ENCODE data around the gene CSTPP1. TPM values are rescaled to one million over a fixed set of nuclear protein-coding genes. Genes with fewer than 3 reads are reported as not detected.
A peak's percentile ranks its signal among the peaks of the same experiment; 100 is the strongest.

CSTPP1 gene
- polyA plus RNA-seq, 1 donor (not counting 4 experiments of a cell fraction or from before 2014, with no cell fraction given), result 20.0 TPM

GRCh38 chr11:47183031-47183856 lies 246.7 kb downstream of the CSTPP1 start:
- DNase-seq (ENCODE audit: low read depth, low spot score), result no peak
- H3K36me3 ChIP-seq (ENCODE audit: control insufficient read depth in 2 of 2, extremely low read depth in 1 of 2, insufficient read depth in 2 of 2, low read length in 2 of 2), result peaks cover 24 to 25% of the 10 kb centered on the region in 2 experiments
- no peak for FAIRE-seq
- H4K20me1 ChIP-seq (ENCODE audit: control insufficient read depth, extremely low read depth, insufficient read depth, low read length), result no peaks in the 10 kb centered on the region
- no peak overlapping the region for H2AFZ ChIP-seq (ENCODE audit: control insufficient read depth, low read length)
- H3K9me1 ChIP-seq (ENCODE audit: control insufficient read depth, extremely low read depth, insufficient read depth, low read length), result peaks cover 2% of the 10 kb centered on the region
- H3K4me2 ChIP-seq (ENCODE audit: control insufficient read depth, extremely low read depth, insufficient read depth, low read depth, low read length), result no peak overlapping the region
- H3K27ac ChIP-seq (ENCODE audit: control insufficient read depth, insufficient read depth, low read length), result no peak overlapping the region
- H3K27me3 ChIP-seq (ENCODE audit: control insufficient read depth, extremely low read depth, insufficient read depth, low read length), result no peaks in the 10 kb centered on the region
- no peak overlapping the region for H3K4me3 ChIP-seq (ENCODE audit: control insufficient read depth in 2 of 3, extremely low read depth in 1 of 3, insufficient read depth in 2 of 3, low read depth in 1 of 3, low read length in 3 of 3)
- no peaks in the 10 kb centered on the region for H3K9me3 ChIP-seq (ENCODE audit: control insufficient read depth, low read depth, low read length)
- H3K79me2 ChIP-seq (ENCODE audit: control insufficient read depth, insufficient read depth, low read length), result peaks cover 37% of the 10 kb centered on the region
- dilution Hi-C loops (cut with MboI; ENCODE audit: extremely low pct_ligation_motif_present, low sequenced_read_pairs), result no loop called here
- no peak overlapping the region for H3K9ac ChIP-seq (ENCODE audit: control insufficient read depth, extremely low read depth, insufficient read depth, low read length)
- TF ChIP-seq, protein P1, sequence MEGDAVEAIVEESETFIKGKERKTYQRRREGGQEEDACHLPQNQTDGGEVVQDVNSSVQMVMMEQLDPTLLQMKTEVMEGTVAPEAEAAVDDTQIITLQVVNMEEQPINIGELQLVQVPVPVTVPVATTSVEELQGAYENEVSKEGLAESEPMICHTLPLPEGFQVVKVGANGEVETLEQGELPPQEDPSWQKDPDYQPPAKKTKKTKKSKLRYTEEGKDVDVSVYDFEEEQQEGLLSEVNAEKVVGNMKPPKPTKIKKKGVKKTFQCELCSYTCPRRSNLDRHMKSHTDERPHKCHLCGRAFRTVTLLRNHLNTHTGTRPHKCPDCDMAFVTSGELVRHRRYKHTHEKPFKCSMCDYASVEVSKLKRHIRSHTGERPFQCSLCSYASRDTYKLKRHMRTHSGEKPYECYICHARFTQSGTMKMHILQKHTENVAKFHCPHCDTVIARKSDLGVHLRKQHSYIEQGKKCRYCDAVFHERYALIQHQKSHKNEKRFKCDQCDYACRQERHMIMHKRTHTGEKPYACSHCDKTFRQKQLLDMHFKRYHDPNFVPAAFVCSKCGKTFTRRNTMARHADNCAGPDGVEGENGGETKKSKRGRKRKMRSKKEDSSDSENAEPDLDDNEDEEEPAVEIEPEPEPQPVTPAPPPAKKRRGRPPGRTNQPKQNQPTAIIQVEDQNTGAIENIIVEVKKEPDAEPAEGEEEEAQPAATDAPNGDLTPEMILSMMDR (optimal IDR thresholded peaks at IDR 0.05 in 1 of 3, IDR thresholded peaks at IDR 0.05 in 1 of 3, conservative IDR thresholded peaks at IDR 0.05 in 1 of 3; ENCODE audit: extremely low read depth in 1 of 3, insufficient read depth in 2 of 3, low read length in 3 of 3), result no peak
- TF ChIP-seq EZH2 (IDR thresholded peaks at IDR 0.05; ENCODE audit: low read length), result no peak
- H3K4me1 ChIP-seq (ENCODE audit: control insufficient read depth, extremely low read depth, insufficient read depth, low read length), result peaks cover 16% of the 10 kb centered on the region

DNA sequence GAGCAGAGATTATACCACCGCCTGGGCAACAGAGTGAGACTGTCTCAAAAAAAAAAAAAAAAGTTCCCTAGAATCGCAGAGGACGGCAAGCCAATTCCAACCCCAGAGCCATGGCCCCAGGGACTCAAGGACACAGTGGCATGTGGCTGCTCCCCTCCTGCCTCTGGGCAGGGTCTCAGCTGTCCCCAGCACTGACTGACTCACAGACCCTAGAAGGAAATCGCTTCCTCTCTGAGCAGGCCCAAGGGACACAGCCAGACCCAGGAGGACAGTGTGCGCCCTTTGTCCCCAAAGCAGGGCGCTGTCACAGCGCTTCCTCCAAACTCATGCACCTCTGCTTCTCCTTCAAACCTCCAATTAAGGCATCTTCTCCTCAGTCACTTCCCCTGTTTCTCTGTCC lies 247.4 kb downstream of the CSTPP1 start:
- dilution Hi-C loops (cut with MboI; ENCODE audit: extremely low pct_ligation_motif_present, low sequenced_read_pairs), result no loop called here
- H2AFZ ChIP-seq (ENCODE audit: control insufficient read depth, low read length), result no peak overlapping the region
- DNase-seq (ENCODE audit: low read depth, low spot score) (no peak), FAIRE-seq (no peak)
- H4K20me1 ChIP-seq (ENCODE audit: control insufficient read depth, extremely low read depth, insufficient read depth, low read length), result no peaks in the 10 kb centered on the region
- H3K36me3 ChIP-seq (ENCODE audit: control insufficient read depth in 2 of 2, extremely low read depth in 1 of 2, insufficient read depth in 2 of 2, low read length in 2 of 2), result peaks cover 20 to 22% of the 10 kb centered on the region in 2 experiments
- no peaks in the 10 kb centered on the region for H3K27me3 ChIP-seq (ENCODE audit: control insufficient read depth, extremely low read depth, insufficient read depth, low read length)
- H3K27ac ChIP-seq (ENCODE audit: control insufficient read depth, insufficient read depth, low read length), result no peak overlapping the region
- TF ChIP-seq EZH2 (IDR thresholded peaks at IDR 0.05; ENCODE audit: low read length), result no peak
- TF ChIP-seq, protein P1 (optimal IDR thresholded peaks at IDR 0.05 in 1 of 3, IDR thresholded peaks at IDR 0.05 in 1 of 3, conservative IDR thresholded peaks at IDR 0.05 in 1 of 3; ENCODE audit: extremely low read depth in 1 of 3, insufficient read depth in 2 of 3, low read length in 3 of 3), result no peak
- H3K4me3 ChIP-seq (ENCODE audit: control insufficient read depth in 2 of 3, extremely low read depth in 1 of 3, insufficient read depth in 2 of 3, low read depth in 1 of 3, low read length in 3 of 3), result no peak overlapping the region
- H3K9me1 ChIP-seq (ENCODE audit: control insufficient read depth, extremely low read depth, insufficient read depth, low read length), result peaks cover 2% of the 10 kb centered on the region
- H3K79me2 ChIP-seq (ENCODE audit: control insufficient read depth, insufficient read depth, low read length), result peaks cover 37% of the 10 kb centered on the region
- H3K4me1 ChIP-seq (ENCODE audit: control insufficient read depth, extremely low read depth, insufficient read depth, low read length), result peaks cover 18% of the 10 kb centered on the region
- H3K9me3 ChIP-seq (ENCODE audit: control insufficient read depth, low read depth, low read length), result no peaks in the 10 kb centered on the region
- peak overlapping the region; percentile 10 for H3K4me2 ChIP-seq (ENCODE audit: control insufficient read depth, extremely low read depth, insufficient read depth, low read depth, low read length)
- H3K9ac ChIP-seq (ENCODE audit: control insufficient read depth, extremely low read depth, insufficient read depth, low read length), result no peak overlapping the region
